Measurements from ENCODE around the gene CX3CR1.

CX3CR1 gene

GRCh38 chr3:39251576-39251975, 28.3 kb downstream of the CX3CR1 start:
- peaks cover 12% of the 10 kb centered on the region for H3F3A ChIP-seq (ENCODE audit: control insufficient read depth, insufficient read depth)
- H3K79me2 ChIP-seq (ENCODE audit: control insufficient read depth, low read length): no peaks in the 10 kb centered on the region
- no peak overlapping the region for H3K4me3 ChIP-seq (ENCODE audit: low read length)
- H3K4me2 ChIP-seq (ENCODE audit: low read length): no peak overlapping the region
- no peak overlapping the region for H3K27ac ChIP-seq (ENCODE audit: low read depth, low read length)
- no peaks in the 10 kb centered on the region for H4K20me1 ChIP-seq (ENCODE audit: control insufficient read depth, insufficient read depth, low read depth, low read length)
- peaks cover 56% of the 10 kb centered on the region for H3K4me1 ChIP-seq (ENCODE audit: control insufficient read depth, low read length)
- no peaks in the 10 kb centered on the region for H3K9me3 ChIP-seq (ENCODE audit: control insufficient read depth, insufficient read depth, low read length)
- no peaks in the 10 kb centered on the region for H3K36me3 ChIP-seq (ENCODE audit: control insufficient read depth, low read length)
- H3K9me2 ChIP-seq (replicated peaks; ENCODE audit: control insufficient read depth, low read length): no peaks in the 10 kb centered on the region
- TF ChIP-seq EZH2phosphoT487 (IDR thresholded peaks at IDR 0.05; ENCODE audit: borderline replicate concordance, low read length): no peak
- TF ChIP-seq, protein P1, sequence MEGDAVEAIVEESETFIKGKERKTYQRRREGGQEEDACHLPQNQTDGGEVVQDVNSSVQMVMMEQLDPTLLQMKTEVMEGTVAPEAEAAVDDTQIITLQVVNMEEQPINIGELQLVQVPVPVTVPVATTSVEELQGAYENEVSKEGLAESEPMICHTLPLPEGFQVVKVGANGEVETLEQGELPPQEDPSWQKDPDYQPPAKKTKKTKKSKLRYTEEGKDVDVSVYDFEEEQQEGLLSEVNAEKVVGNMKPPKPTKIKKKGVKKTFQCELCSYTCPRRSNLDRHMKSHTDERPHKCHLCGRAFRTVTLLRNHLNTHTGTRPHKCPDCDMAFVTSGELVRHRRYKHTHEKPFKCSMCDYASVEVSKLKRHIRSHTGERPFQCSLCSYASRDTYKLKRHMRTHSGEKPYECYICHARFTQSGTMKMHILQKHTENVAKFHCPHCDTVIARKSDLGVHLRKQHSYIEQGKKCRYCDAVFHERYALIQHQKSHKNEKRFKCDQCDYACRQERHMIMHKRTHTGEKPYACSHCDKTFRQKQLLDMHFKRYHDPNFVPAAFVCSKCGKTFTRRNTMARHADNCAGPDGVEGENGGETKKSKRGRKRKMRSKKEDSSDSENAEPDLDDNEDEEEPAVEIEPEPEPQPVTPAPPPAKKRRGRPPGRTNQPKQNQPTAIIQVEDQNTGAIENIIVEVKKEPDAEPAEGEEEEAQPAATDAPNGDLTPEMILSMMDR (IDR thresholded peaks at IDR 0.05; ENCODE audit: low read depth, low read length, poor library complexity, severe bottlenecking): no peak
- no peaks in the 10 kb centered on the region for H3K27me3 ChIP-seq (ENCODE audit: control insufficient read depth, low read length)

DNA sequence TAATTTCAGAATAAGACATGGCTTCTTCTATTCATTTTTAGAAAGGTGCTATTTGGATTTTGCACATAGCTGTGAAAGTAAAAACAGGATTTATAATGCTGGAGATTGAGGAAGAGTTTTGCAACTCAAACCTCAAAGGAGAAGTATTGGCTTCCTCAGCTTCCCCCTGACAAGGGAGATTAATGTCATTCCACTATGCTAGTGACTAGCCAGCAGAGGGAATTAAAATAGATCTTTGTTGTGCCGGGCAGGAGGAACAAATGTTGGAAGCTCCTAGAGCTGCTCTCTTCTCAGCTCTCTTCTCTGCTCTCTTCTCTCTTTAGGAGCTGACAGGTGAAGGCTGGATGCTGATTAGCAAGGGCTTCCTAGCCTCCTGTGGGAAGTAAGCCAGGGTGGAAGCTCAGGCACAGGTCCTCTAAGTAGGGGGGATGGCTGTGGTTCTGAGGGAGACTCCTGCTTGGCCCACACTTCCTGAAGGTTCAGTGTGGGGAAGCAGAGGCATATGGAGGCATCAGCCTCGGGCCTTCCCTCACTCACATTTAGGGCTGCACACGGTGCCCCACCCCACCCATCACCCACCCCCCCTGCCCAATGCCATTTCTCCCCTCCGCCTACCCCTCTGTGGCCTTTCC, 29.6 kb downstream of the CX3CR1 start:
- Histone ChIP-seq H3F3A (ENCODE audit: control insufficient read depth, insufficient read depth) (peaks cover 6% of the 10 kb centered on the region), H4K20me1 (ENCODE audit: control insufficient read depth, insufficient read depth, low read depth, low read length) (no peaks in the 10 kb centered on the region), H3K9me2 (replicated peaks; ENCODE audit: control insufficient read depth, low read length) (no peaks in the 10 kb centered on the region), H3K27ac (ENCODE audit: low read depth, low read length) (no peak overlapping the region), H3K79me2 (ENCODE audit: control insufficient read depth, low read length) (no peaks in the 10 kb centered on the region), H3K4me1 (ENCODE audit: control insufficient read depth, low read length) (peaks cover 43% of the 10 kb centered on the region), H3K4me3 (ENCODE audit: low read length) (no peak overlapping the region), H3K36me3 (ENCODE audit: control insufficient read depth, low read length) (no peaks in the 10 kb centered on the region), H3K27me3 (ENCODE audit: control insufficient read depth, low read length) (no peaks in the 10 kb centered on the region), H3K4me2 (ENCODE audit: low read length) (peak overlapping the region; percentile 43; the same call in 1 of the 2 replicates), H3K9me3 (ENCODE audit: control insufficient read depth, insufficient read depth, low read length) (no peaks in the 10 kb centered on the region)
- TF ChIP-seq, protein P1 (IDR thresholded peaks at IDR 0.05; ENCODE audit: low read depth, low read length, poor library complexity, severe bottlenecking): no peak
- TF ChIP-seq EZH2phosphoT487 (IDR thresholded peaks at IDR 0.05; ENCODE audit: borderline replicate concordance, low read length): no peak

DNA sequence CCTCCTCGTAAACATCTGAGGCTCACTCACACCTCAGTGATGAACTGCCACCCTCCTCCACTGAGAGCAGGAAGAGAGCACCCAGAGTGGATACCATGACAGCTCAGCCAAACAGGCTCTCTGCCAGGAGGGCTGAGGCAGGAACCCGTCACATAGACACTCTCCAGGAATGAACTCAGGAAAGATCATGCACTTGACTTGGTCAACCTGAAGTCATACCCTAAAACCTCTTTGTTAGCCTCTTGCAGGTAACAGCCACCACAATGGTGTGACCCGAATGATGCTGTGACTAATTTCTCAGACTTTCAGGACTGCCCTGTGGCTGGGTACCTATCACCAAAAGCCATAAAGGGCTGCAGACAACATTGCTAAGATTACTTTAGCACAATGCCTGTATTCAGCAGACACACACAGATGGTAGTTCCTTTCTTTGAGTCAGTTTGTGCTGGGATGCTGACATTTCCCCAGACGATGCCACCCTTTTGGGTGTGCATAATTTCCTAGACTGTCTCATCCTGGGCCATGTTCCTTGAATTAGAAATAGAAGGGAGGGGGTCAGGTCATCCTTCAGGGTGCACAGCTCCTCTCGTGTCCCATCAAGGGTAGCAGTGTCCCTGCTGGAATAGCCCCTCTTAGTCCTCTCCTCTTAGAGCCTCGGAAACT, 30.3 kb downstream of the CX3CR1 start:
- H3F3A ChIP-seq (ENCODE audit: control insufficient read depth, insufficient read depth): no peaks in the 10 kb centered on the region
- TF ChIP-seq, protein P1 (IDR thresholded peaks at IDR 0.05; ENCODE audit: low read depth, low read length, poor library complexity, severe bottlenecking): no peak
- no peak for TF ChIP-seq EZH2phosphoT487 (IDR thresholded peaks at IDR 0.05; ENCODE audit: borderline replicate concordance, low read length)
- H3K4me1 ChIP-seq (ENCODE audit: control insufficient read depth, low read length): peaks cover 37% of the 10 kb centered on the region
- no peaks in the 10 kb centered on the region for H3K9me2 ChIP-seq (replicated peaks; ENCODE audit: control insufficient read depth, low read length)
- H3K27ac ChIP-seq (ENCODE audit: low read depth, low read length): no peak overlapping the region
- no peaks in the 10 kb centered on the region for H3K79me2 ChIP-seq (ENCODE audit: control insufficient read depth, low read length)
- H3K36me3 ChIP-seq (ENCODE audit: control insufficient read depth, low read length): no peaks in the 10 kb centered on the region
- H4K20me1 ChIP-seq (ENCODE audit: control insufficient read depth, insufficient read depth, low read depth, low read length): no peaks in the 10 kb centered on the region
- no peaks in the 10 kb centered on the region for H3K27me3 ChIP-seq (ENCODE audit: control insufficient read depth, low read length)
- H3K4me2 ChIP-seq (ENCODE audit: low read length): peak overlapping the region; percentile 43; the same call in 1 of the 2 replicates
- H3K4me3 ChIP-seq (ENCODE audit: low read length): no peak overlapping the region
- no peaks in the 10 kb centered on the region for H3K9me3 ChIP-seq (ENCODE audit: control insufficient read depth, insufficient read depth, low read length)
